ENCODE results near the gene TMED4.

- TF ChIP-seq, protein P1, sequence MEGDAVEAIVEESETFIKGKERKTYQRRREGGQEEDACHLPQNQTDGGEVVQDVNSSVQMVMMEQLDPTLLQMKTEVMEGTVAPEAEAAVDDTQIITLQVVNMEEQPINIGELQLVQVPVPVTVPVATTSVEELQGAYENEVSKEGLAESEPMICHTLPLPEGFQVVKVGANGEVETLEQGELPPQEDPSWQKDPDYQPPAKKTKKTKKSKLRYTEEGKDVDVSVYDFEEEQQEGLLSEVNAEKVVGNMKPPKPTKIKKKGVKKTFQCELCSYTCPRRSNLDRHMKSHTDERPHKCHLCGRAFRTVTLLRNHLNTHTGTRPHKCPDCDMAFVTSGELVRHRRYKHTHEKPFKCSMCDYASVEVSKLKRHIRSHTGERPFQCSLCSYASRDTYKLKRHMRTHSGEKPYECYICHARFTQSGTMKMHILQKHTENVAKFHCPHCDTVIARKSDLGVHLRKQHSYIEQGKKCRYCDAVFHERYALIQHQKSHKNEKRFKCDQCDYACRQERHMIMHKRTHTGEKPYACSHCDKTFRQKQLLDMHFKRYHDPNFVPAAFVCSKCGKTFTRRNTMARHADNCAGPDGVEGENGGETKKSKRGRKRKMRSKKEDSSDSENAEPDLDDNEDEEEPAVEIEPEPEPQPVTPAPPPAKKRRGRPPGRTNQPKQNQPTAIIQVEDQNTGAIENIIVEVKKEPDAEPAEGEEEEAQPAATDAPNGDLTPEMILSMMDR (IDR thresholded peaks at IDR 0.05; ENCODE audit: low read depth, low read length, missing input control) = no peak
- TF ChIP-seq, protein P2, sequence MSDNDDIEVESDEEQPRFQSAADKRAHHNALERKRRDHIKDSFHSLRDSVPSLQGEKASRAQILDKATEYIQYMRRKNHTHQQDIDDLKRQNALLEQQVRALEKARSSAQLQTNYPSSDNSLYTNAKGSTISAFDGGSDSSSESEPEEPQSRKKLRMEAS (IDR thresholded peaks at IDR 0.05) = no peak
- TF ChIP-seq SP1 (IDR thresholded peaks at IDR 0.05) (no peak), RXRA (IDR thresholded peaks at IDR 0.05) (no peak), FOXA2 (IDR thresholded peaks at IDR 0.05) (no peak), EGR1 (IDR thresholded peaks at IDR 0.05; ENCODE audit: low read depth in 2 of 2) (no peak), GABPA (IDR thresholded peaks at IDR 0.05 in 1 of 2, conservative IDR thresholded peaks at IDR 0.05 in 1 of 2) (no peak), RAD21 (IDR thresholded peaks at IDR 0.05) (no peak), JUND (IDR thresholded peaks at IDR 0.05) (no peak)
- TF ChIP-seq, protein P3, sequence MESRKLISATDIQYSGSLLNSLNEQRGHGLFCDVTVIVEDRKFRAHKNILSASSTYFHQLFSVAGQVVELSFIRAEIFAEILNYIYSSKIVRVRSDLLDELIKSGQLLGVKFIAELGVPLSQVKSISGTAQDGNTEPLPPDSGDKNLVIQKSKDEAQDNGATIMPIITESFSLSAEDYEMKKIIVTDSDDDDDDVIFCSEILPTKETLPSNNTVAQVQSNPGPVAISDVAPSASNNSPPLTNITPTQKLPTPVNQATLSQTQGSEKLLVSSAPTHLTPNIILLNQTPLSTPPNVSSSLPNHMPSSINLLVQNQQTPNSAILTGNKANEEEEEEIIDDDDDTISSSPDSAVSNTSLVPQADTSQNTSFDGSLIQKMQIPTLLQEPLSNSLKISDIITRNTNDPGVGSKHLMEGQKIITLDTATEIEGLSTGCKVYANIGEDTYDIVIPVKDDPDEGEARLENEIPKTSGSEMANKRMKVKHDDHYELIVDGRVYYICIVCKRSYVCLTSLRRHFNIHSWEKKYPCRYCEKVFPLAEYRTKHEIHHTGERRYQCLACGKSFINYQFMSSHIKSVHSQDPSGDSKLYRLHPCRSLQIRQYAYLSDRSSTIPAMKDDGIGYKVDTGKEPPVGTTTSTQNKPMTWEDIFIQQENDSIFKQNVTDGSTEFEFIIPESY (IDR thresholded peaks at IDR 0.05) = no peak
- TF ChIP-seq, protein P4, sequence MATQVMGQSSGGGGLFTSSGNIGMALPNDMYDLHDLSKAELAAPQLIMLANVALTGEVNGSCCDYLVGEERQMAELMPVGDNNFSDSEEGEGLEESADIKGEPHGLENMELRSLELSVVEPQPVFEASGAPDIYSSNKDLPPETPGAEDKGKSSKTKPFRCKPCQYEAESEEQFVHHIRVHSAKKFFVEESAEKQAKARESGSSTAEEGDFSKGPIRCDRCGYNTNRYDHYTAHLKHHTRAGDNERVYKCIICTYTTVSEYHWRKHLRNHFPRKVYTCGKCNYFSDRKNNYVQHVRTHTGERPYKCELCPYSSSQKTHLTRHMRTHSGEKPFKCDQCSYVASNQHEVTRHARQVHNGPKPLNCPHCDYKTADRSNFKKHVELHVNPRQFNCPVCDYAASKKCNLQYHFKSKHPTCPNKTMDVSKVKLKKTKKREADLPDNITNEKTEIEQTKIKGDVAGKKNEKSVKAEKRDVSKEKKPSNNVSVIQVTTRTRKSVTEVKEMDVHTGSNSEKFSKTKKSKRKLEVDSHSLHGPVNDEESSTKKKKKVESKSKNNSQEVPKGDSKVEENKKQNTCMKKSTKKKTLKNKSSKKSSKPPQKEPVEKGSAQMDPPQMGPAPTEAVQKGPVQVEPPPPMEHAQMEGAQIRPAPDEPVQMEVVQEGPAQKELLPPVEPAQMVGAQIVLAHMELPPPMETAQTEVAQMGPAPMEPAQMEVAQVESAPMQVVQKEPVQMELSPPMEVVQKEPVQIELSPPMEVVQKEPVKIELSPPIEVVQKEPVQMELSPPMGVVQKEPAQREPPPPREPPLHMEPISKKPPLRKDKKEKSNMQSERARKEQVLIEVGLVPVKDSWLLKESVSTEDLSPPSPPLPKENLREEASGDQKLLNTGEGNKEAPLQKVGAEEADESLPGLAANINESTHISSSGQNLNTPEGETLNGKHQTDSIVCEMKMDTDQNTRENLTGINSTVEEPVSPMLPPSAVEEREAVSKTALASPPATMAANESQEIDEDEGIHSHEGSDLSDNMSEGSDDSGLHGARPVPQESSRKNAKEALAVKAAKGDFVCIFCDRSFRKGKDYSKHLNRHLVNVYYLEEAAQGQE (IDR thresholded peaks at IDR 0.05) = no peak
Observed at GRCh38 chr7:44538798-44539668, 43.0 kb downstream of the TMED4 start.
